ENCODE measurements around the gene DDX54. TPM values are rescaled to one million over a fixed set of nuclear protein-coding genes. Genes with fewer than 3 reads are reported as not detected.

The DDX54 gene
- total and polyA plus RNA-seq, 2 of the 8 experiments (the other 6 are each of a cell fraction or from before 2014, with no cell fraction given) = 64.9 to 113 TPM

DNA sequence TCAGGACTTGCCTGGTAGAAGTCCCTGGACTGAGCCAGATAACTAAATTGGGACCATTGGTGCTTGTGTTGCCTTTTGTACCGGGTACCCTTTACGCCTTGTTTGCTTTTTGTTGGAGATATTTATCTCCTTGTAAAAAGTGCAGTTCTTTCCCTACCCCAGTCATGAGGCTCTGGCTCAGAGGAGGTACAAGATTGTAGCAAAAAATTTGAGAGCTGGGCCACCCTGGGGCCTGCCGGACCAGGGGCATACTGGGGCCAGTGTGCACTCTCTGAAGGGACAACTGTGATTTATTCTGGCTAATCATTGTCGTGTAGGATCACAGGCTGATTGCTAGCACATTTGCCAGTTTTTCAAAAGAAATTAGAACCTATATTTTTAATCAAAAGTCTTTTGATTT lies 49.2 kb upstream of the DDX54 start:
- Histone ChIP-seq H4K20me1 (replicated peaks in 1 of 2; ENCODE audit: control insufficient read depth in 1 of 2, insufficient read depth in 2 of 2, low read length in 2 of 2) (peaks cover 0 to 2% of the 10 kb centered on the region in 2 experiments), H3K23me2 (ENCODE audit: low read depth, low read length) (no peaks in the 10 kb centered on the region; the same call in 1 of the 2 replicates), H3K9me3 (ENCODE audit: insufficient read depth in 2 of 2, low read depth in 1 of 2, low read length in 1 of 2) (no peaks in the 10 kb centered on the region; a peak in 1 of 4 replicates), H2BK12ac (ENCODE audit: low read depth, low read length) (no peak overlapping the region), H3K27ac (ENCODE audit: low read depth, low read length) (no peak overlapping the region), H3K36me3 (ENCODE audit: control insufficient read depth in 2 of 4, insufficient read depth in 4 of 4, low read length in 3 of 4) (peaks cover 0 to 14% (median 7%) of the 10 kb centered on the region in 4 experiments; a peak in 4 of 8 replicates), H3K79me1 (ENCODE audit: low read depth, low read length) (no peaks in the 10 kb centered on the region), H4K8ac (ENCODE audit: extremely low read depth, insufficient read depth, low read length) (no peak overlapping the region), H3K56ac (replicated peaks; ENCODE audit: insufficient read length, low read depth, low read length) (no peak overlapping the region), H2AFZ (ENCODE audit: low read length) (no peak overlapping the region), H3K14ac (ENCODE audit: insufficient read length) (no peak overlapping the region), H3K4ac (replicated peaks; ENCODE audit: insufficient read length, low read depth, low read length) (no peak overlapping the region), H3K27me3 (replicated peaks in 1 of 4; ENCODE audit: control insufficient read depth in 3 of 4, extremely low read depth in 1 of 4, insufficient read depth in 3 of 4, low read length in 3 of 4) (no peaks in the 10 kb centered on the region; a peak in 1 of 7 replicates), H3K4me2 (ENCODE audit: insufficient read depth in 1 of 2, low read depth in 2 of 2, low read length in 2 of 2) (no peak overlapping the region), H4K5ac (ENCODE audit: insufficient read length, low read depth, low read length) (no peak overlapping the region), H2BK120ac (replicated peaks; ENCODE audit: low read depth, low read length) (no peak overlapping the region), H3K4me3 (ENCODE audit: extremely low read depth in 1 of 4, insufficient read depth in 2 of 4, low read depth in 3 of 4, low read length in 4 of 4) (no peak overlapping the region), H3K79me2 (ENCODE audit: control insufficient read depth in 1 of 2, insufficient read depth in 2 of 2, low read length in 2 of 2) (no peaks in the 10 kb centered on the region), H3K18ac (ENCODE audit: extremely low read depth, low read length) (no peak overlapping the region), H2AK5ac (ENCODE audit: low read depth, low read length) (no peak overlapping the region), H2BK5ac (ENCODE audit: low read depth, low read length) (no peak overlapping the region), H3K9ac (replicated peaks in 1 of 4; ENCODE audit: extremely low read depth in 1 of 4, low read depth in 3 of 4, low read length in 3 of 4) (no peak overlapping the region), H2BK20ac (ENCODE audit: low read length) (no peak overlapping the region), H3K23ac (ENCODE audit: insufficient read length) (no peak overlapping the region), H3K4me1 (replicated peaks in 1 of 4; ENCODE audit: control insufficient read depth in 3 of 4, insufficient read depth in 4 of 4, low read length in 3 of 4) (peaks cover 9 to 20% (median 20%) of the 10 kb centered on the region in 4 experiments), H2BK15ac (ENCODE audit: low read length) (no peak overlapping the region), H4K91ac (replicated peaks; ENCODE audit: insufficient read length, low read length) (no peak overlapping the region)
- POLR2A ChIA-PET (ENCODE audit: partially characterized antibody) = interaction anchor here (2.3 to 2.5 kb wide), 2 partner anchors 11 to 12 kb away, joined by 25 to 32 read pairs; partner anchors contain the start of gene TPCN1
- no peak for TF ChIP-seq JUND (IDR thresholded peaks at IDR 0.05; ENCODE audit: low read length)
- TF ChIP-seq ATF2 (IDR thresholded peaks at IDR 0.05; ENCODE audit: low read length) = no peak
- no peak for TF ChIP-seq POU5F1 (IDR thresholded peaks at IDR 0.05; ENCODE audit: low read depth, low read length)
- TF ChIP-seq KDM5A (IDR thresholded peaks at IDR 0.05; ENCODE audit: low read length) = no peak
- no peak for TF ChIP-seq KDM4A (IDR thresholded peaks at IDR 0.05; ENCODE audit: low read depth, low read length, severe bottlenecking)
- TF ChIP-seq BCL11A (IDR thresholded peaks at IDR 0.05; ENCODE audit: low read depth in 2 of 2, low read length in 2 of 2) = no peak
- no peak for TF ChIP-seq EZH2 (IDR thresholded peaks at IDR 0.05; ENCODE audit: low read depth, low read length, severe bottlenecking)
- TF ChIP-seq CBX8 (IDR thresholded peaks at IDR 0.05; ENCODE audit: borderline replicate concordance, low read depth, low read length) = no peak
- no peak for TF ChIP-seq TBP (IDR thresholded peaks at IDR 0.05; ENCODE audit: low read depth, low read length)
- no peak for TF ChIP-seq POLR2A (IDR thresholded peaks at IDR 0.05; ENCODE audit: control extremely low read depth in 1 of 2, low read depth in 2 of 2, low read length in 2 of 2)
- no peak for DNase-seq (ENCODE audit: low read depth in 1 of 2, low spot score in 2 of 2)
- 84% methylated on average over 4 of the region's 4 CpGs; no CpG with 5 or more reads in 1 of the 2 experiments for whole genome bisulfite sequencing, 2 experiments (ENCODE audit: extremely low coverage in 1 of 2, insufficient coverage in 1 of 2, insufficient read length in 1 of 2, insufficient replicate concordance in 2 of 2, low coverage in 1 of 2, low lambda C conversion rate in 2 of 2, missing lambda C conversion rate in 1 of 2)
- FAIRE-seq = no peak
- CTCF ChIA-PET (ENCODE audit: partially characterized antibody) = interaction anchor here (1.2 kb wide), 1 partner anchor 94 kb away, joined by 3 read pairs; no protein-coding TSS in a partner anchor
